Keratinocyte (primary cell): ENCODE data around the gene SKIC8. TPM values are rescaled to one million over a fixed set of nuclear protein-coding genes. Genes with fewer than 3 reads are reported as not detected.

Experiments
- DNase-seq: peaks from one replicate; pipeline ENCODE4 v3.0.0-alpha.2; 2011; ENCODE audit warnings: low read depth, missing footprints, low spot score
- FAIRE-seq: peaks from 2 replicates; lab custom pipeline; 2011; peaks lifted over from hg19 to GRCh38; lab: Jason Lieb, UNC
- H2AFZ ChIP-seq: 2 replicates; pipeline ENCODE4 v1.6.0; 2012; ENCODE audit warnings: low read length, control low read depth, inconsistent platforms; ENCODE audit not compliant: control insufficient read depth
- H3K27ac ChIP-seq: 2 replicates; pipeline ENCODE4 v1.5.1; 2011; ENCODE audit warnings: low read length; ENCODE audit not compliant: control insufficient read depth, insufficient read depth
- H3K27me3 ChIP-seq: 3 replicates; pipeline ENCODE4 v1.6.0; 2011; ENCODE audit warnings: low read length; ENCODE audit not compliant: control insufficient read depth, insufficient read depth; ENCODE audit errors: extremely low read depth
- H3K36me3 ChIP-seq, 2 experiments: 2 replicates in 1 of 2; 3 replicates in 1 of 2; pipeline ENCODE4 v1.5.1; 2011; ENCODE audit warnings: low read length in 2 of 2, mild to moderate bottlenecking in 1 of 2; ENCODE audit not compliant: control insufficient read depth in 2 of 2, insufficient read depth in 2 of 2; ENCODE audit errors: extremely low read depth in 1 of 2
- H3K4me1 ChIP-seq: 3 replicates; pipeline ENCODE4 v1.5.1; 2011; ENCODE audit warnings: low read length; ENCODE audit not compliant: control insufficient read depth, insufficient read depth; ENCODE audit errors: extremely low read depth
- H3K4me2 ChIP-seq: 3 replicates; pipeline ENCODE4 v1.6.0; 2011; ENCODE audit warnings: low read depth, low read length; ENCODE audit not compliant: control insufficient read depth, insufficient read depth; ENCODE audit errors: extremely low read depth
- H3K4me3 ChIP-seq, 3 experiments: fragments of 200-600 bp in 1 of 3; sonication (generic) in 1 of 3; 2 replicates in 2 of 3; 3 replicates in 1 of 3; pipeline ENCODE4 v1.5.1; 2011 to 2016; ENCODE audit warnings: low read length in 3 of 3, mild to moderate bottlenecking in 3 of 3, control low read depth in 2 of 3, inconsistent platforms in 1 of 3, low read depth in 1 of 3, mixed read lengths in 1 of 3, mixed run types in 1 of 3, moderate library complexity in 1 of 3; ENCODE audit not compliant: control insufficient read depth in 2 of 3, insufficient read depth in 2 of 3; ENCODE audit errors: extremely low read depth in 1 of 3
- H3K79me2 ChIP-seq: 2 replicates; pipeline ENCODE4 v1.6.0; 2012; ENCODE audit warnings: low read length; ENCODE audit not compliant: control insufficient read depth, insufficient read depth
- H3K9ac ChIP-seq: 3 replicates; pipeline ENCODE4 v1.6.0; 2011; ENCODE audit warnings: low read length; ENCODE audit not compliant: control insufficient read depth, insufficient read depth; ENCODE audit errors: extremely low read depth
- H3K9me1 ChIP-seq: 3 replicates; pipeline ENCODE4 v1.6.0; 2011; ENCODE audit warnings: low read length; ENCODE audit not compliant: control insufficient read depth, insufficient read depth; ENCODE audit errors: extremely low read depth
- H3K9me3 ChIP-seq: 2 replicates; pipeline ENCODE4 v1.5.1; 2012; ENCODE audit warnings: low read depth, low read length; ENCODE audit not compliant: control insufficient read depth
- H4K20me1 ChIP-seq: 3 replicates; pipeline ENCODE4 v1.6.0; 2011; ENCODE audit warnings: low read length; ENCODE audit not compliant: control insufficient read depth, insufficient read depth; ENCODE audit errors: extremely low read depth
- EZH2 ChIP-seq: IDR thresholded peaks from one replicate; pipeline ENCODE4 v1.6.1; 2012; ENCODE audit warnings: inconsistent platforms, mild to moderate bottlenecking, low read length, moderate library complexity
- dilution Hi-C: fragments of 300-500 bp; cut with MboI; formaldehyde crosslinking; loops from one replicate; pipeline ENCODE4 v1.7.0; 2020; ENCODE audit warnings: low sequenced_read_pairs; ENCODE audit not compliant: extremely low pct_ligation_motif_present
- polyA plus RNA-seq, 5 experiments: library from polyadenylated mRNA; depleted of rRNA in 3 of 5; stranded (reverse) in 3 of 5; stranded (forward) in 1 of 5; unstranded in 1 of 5; fragments of >200 nt; gene quantifications; 1 replicate in 1 of 5; 2 replicates in 3 of 5; 3 replicates in 1 of 5; pipeline versions ENCODE4 v1.2.1 to v1.2.3, GENCODE V29; 2011 to 2012; ENCODE audit warnings: missing spikeins in 2 of 5, low read depth in 1 of 5, low replicate concordance in 1 of 5
- TF ChIP-seq, protein P1 (sequence below), 3 experiments: IDR thresholded peaks in 1 of 3; conservative IDR thresholded peaks in 1 of 3; optimal IDR thresholded peaks in 1 of 3; 2 replicates in 2 of 3; 3 replicates in 1 of 3; pipeline versions ENCODE3 to v1.5.1; 2011; ENCODE audit warnings: low read length in 3 of 3, mild to moderate bottlenecking in 3 of 3, moderate library complexity in 2 of 3, control low read depth in 1 of 3, inconsistent platforms in 1 of 3; ENCODE audit not compliant: insufficient read depth in 2 of 3; ENCODE audit errors: extremely low read depth in 1 of 3

SKIC8 gene
- polyA plus RNA-seq, 1 donor (not counting 4 experiments of a cell fraction or from before 2014, with no cell fraction given): 101 TPM

GRCh38 chr15:78322243-78322642, 22.8 kb upstream of the SKIC8 start:
- no peaks in the 10 kb centered on the region for H3K36me3 ChIP-seq
- no peaks in the 10 kb centered on the region for H3K79me2 ChIP-seq
- no peak for TF ChIP-seq EZH2
- TF ChIP-seq, protein P1, sequence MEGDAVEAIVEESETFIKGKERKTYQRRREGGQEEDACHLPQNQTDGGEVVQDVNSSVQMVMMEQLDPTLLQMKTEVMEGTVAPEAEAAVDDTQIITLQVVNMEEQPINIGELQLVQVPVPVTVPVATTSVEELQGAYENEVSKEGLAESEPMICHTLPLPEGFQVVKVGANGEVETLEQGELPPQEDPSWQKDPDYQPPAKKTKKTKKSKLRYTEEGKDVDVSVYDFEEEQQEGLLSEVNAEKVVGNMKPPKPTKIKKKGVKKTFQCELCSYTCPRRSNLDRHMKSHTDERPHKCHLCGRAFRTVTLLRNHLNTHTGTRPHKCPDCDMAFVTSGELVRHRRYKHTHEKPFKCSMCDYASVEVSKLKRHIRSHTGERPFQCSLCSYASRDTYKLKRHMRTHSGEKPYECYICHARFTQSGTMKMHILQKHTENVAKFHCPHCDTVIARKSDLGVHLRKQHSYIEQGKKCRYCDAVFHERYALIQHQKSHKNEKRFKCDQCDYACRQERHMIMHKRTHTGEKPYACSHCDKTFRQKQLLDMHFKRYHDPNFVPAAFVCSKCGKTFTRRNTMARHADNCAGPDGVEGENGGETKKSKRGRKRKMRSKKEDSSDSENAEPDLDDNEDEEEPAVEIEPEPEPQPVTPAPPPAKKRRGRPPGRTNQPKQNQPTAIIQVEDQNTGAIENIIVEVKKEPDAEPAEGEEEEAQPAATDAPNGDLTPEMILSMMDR (optimal IDR thresholded peaks at IDR 0.05 in 1 of 3, IDR thresholded peaks at IDR 0.05 in 1 of 3, conservative IDR thresholded peaks at IDR 0.05 in 1 of 3; ENCODE audit: extremely low read depth in 1 of 3, insufficient read depth in 2 of 3, low read length in 3 of 3): no peak
- FAIRE-seq: no peak
- H3K9me3 ChIP-seq: no peaks in the 10 kb centered on the region
- H4K20me1 ChIP-seq: no peaks in the 10 kb centered on the region
- no peak overlapping the region for H2AFZ ChIP-seq
- H3K9ac ChIP-seq: no peak overlapping the region
- no peaks in the 10 kb centered on the region for H3K9me1 ChIP-seq
- no peak overlapping the region for H3K4me3 ChIP-seq
- no peaks in the 10 kb centered on the region for H3K4me1 ChIP-seq
- no peak overlapping the region for H3K4me2 ChIP-seq
- H3K27me3 ChIP-seq: peaks cover under 1% of the 10 kb centered on the region
- no peak for DNase-seq
- dilution Hi-C loops: no loop called here
- no peak overlapping the region for H3K27ac ChIP-seq

DNA sequence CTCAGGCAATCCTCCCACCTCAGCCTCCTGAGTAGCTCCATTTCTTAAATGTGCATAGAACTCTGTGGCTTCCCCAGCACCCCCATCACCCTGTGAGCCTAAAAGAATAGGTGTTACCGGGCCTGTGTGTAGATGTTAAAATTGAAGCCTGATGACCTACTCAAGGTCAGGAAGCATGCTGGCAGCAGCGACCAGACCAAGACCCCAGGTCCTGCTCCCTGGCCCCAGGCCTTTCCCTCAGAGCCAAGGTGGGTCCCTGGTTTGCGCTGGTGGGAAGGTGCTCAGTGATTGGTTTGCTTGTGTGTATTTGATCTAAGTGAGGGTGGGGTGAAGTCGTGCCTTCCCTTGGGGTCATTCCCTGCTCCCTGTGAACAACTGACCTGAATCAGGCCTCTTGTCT, 22.4 kb upstream of the SKIC8 start:
- H3K9me1 ChIP-seq: no peaks in the 10 kb centered on the region
- FAIRE-seq (no peak), DNase-seq (no peak)
- dilution Hi-C loops: no loop called here
- H3K4me2 ChIP-seq: no peak overlapping the region
- no peaks in the 10 kb centered on the region for H3K9me3 ChIP-seq
- H3K79me2 ChIP-seq: no peaks in the 10 kb centered on the region
- peaks cover 4% of the 10 kb centered on the region for H3K4me1 ChIP-seq
- H3K27ac ChIP-seq: no peak overlapping the region
- no peaks in the 10 kb centered on the region for H3K36me3 ChIP-seq
- no peaks in the 10 kb centered on the region for H3K27me3 ChIP-seq
- no peak overlapping the region for H3K4me3 ChIP-seq
- TF ChIP-seq EZH2: no peak
- TF ChIP-seq, protein P1 (optimal IDR thresholded peaks at IDR 0.05 in 1 of 3, IDR thresholded peaks at IDR 0.05 in 1 of 3, conservative IDR thresholded peaks at IDR 0.05 in 1 of 3; ENCODE audit: extremely low read depth in 1 of 3, insufficient read depth in 2 of 3, low read length in 3 of 3): no peak
- no peak overlapping the region for H3K9ac ChIP-seq
- H2AFZ ChIP-seq: no peak overlapping the region
- H4K20me1 ChIP-seq: no peaks in the 10 kb centered on the region
